IMR-90 (cell line): ENCODE data around the gene FUT7. TPM values are rescaled to one million over a fixed set of nuclear protein-coding genes. Genes with fewer than 3 reads are reported as not detected.

ENCODE experiments used
- ATAC-seq: fragments of 200-7000 bp; cut with Tn5 transposase; 2 replicates; pipeline ENCODE4 v1.9.1; 2020; ENCODE audit warnings: low read depth, mild to moderate bottlenecking, moderate library complexity
- BruUV-seq: library from RNA; stranded (reverse); fragments of 400-500 nt; replicated peaks from 2 replicates; lab custom pipeline; 2021; lab: Mats Ljungman, UMichigan
- CTCF ChIA-PET: fragments of 300-600 bp; formaldehyde crosslinking; extraction: SDS; loops from one replicate; lab custom pipeline; 2021; ENCODE audit warnings: antibody characterized with exemption; lab: Yijun Ruan, JAX
- POLR2A ChIA-PET: fragments of 300-600 bp; sonication (Branson Sonifier 250); formaldehyde crosslinking; loops from one replicate; lab custom pipeline; 2022; ENCODE audit warnings: antibody characterized with exemption; ENCODE audit not compliant: unreplicated experiment; lab: Charles Lee
- DNase-seq: peaks from one replicate; pipeline ENCODE4 v3.0.0; 2013
- H2AFZ ChIP-seq: replicated peaks from 2 replicates; pipeline ENCODE3; 2013; ENCODE audit warnings: low read length, mild to moderate bottlenecking; ENCODE audit not compliant: poor library complexity
- H2AK5ac ChIP-seq: 2 replicates; pipeline ENCODE4 v1.6.1; 2013; ENCODE audit warnings: low read depth, low read length, inconsistent platforms
- H2AK9ac ChIP-seq: replicated peaks from 2 replicates; pipeline ENCODE3; 2013; ENCODE audit warnings: mild to moderate bottlenecking, low read depth, low read length, moderate library complexity; ENCODE audit not compliant: poor library complexity
- H2BK120ac ChIP-seq: 2 replicates; pipeline ENCODE4 v1.6.1; 2013; ENCODE audit warnings: low read depth, low read length, inconsistent platforms
- H2BK15ac ChIP-seq: 3 replicates; pipeline ENCODE4 v1.6.1; 2013; ENCODE audit warnings: low read depth, low read length, inconsistent platforms
- H2BK20ac ChIP-seq: 2 replicates; pipeline ENCODE4 v1.6.1; 2013; ENCODE audit warnings: low read depth, mild to moderate bottlenecking, inconsistent platforms, low read length, moderate library complexity
- H2BK5ac ChIP-seq: 2 replicates; pipeline ENCODE4 v1.6.1; 2013; ENCODE audit warnings: mild to moderate bottlenecking, low read depth, low read length, inconsistent platforms; ENCODE audit not compliant: poor library complexity, severe bottlenecking
- H3K14ac ChIP-seq: replicated peaks from 2 replicates; pipeline ENCODE4 v1.6.1; 2013; ENCODE audit warnings: low read depth, low read length, inconsistent platforms
- H3K18ac ChIP-seq: 2 replicates; pipeline ENCODE4 v1.6.1; 2013; ENCODE audit warnings: low read depth, low read length, control low read depth
- H3K23ac ChIP-seq: 2 replicates; pipeline ENCODE4 v1.6.1; 2013; ENCODE audit warnings: low read depth, low read length, inconsistent platforms
- H3K27ac ChIP-seq: 2 replicates; pipeline ENCODE4 v1.5.1; 2013; ENCODE audit warnings: mild to moderate bottlenecking, control low read depth, low read length; ENCODE audit not compliant: insufficient read depth
- H3K27me3 ChIP-seq: 2 replicates; pipeline ENCODE4 v1.6.1; 2013; ENCODE audit warnings: low read length; ENCODE audit not compliant: control insufficient read depth, insufficient read depth
- H3K36me3 ChIP-seq: 2 replicates; pipeline ENCODE4 v1.6.1; 2013; ENCODE audit warnings: low read length, mixed read lengths; ENCODE audit not compliant: control insufficient read depth, insufficient read depth
- H3K4ac ChIP-seq: 2 replicates; pipeline ENCODE4 v1.6.1; 2013; ENCODE audit warnings: low read depth, low read length, inconsistent platforms
- H3K4me1 ChIP-seq: 2 replicates; pipeline ENCODE4 v1.6.1; 2013; ENCODE audit warnings: low read length, mixed read lengths; ENCODE audit not compliant: control insufficient read depth, insufficient read depth
- H3K4me2 ChIP-seq: 2 replicates; pipeline ENCODE4 v1.6.1; 2013; ENCODE audit warnings: low read depth, mild to moderate bottlenecking, control low read depth, low read length, moderate library complexity
- H3K4me3 ChIP-seq: 2 replicates; pipeline ENCODE4 v1.5.1; 2013; ENCODE audit warnings: low read depth, mild to moderate bottlenecking, control low read depth, low read length, moderate library complexity; ENCODE audit not compliant: insufficient read depth
- H3K56ac ChIP-seq: 2 replicates; pipeline ENCODE4 v1.6.1; 2013; ENCODE audit warnings: low read length, inconsistent platforms; ENCODE audit not compliant: insufficient read depth; ENCODE audit errors: extremely low read depth
- H3K79me1 ChIP-seq, 2 experiments: 2 replicates each; pipeline ENCODE4 v1.6.1; 2013; ENCODE audit warnings: low read length in 2 of 2, inconsistent platforms in 1 of 2, low read depth in 1 of 2
- H3K9ac ChIP-seq: 2 replicates; pipeline ENCODE4 v1.6.1; 2013; ENCODE audit warnings: low read depth, low read length, control low read depth
- H3K9me1 ChIP-seq: 2 replicates; pipeline ENCODE4 v1.6.1; 2013; ENCODE audit warnings: low read length, inconsistent platforms; ENCODE audit not compliant: insufficient read depth
- H3K9me3 ChIP-seq: 2 replicates; pipeline ENCODE4 v1.6.1; 2013; ENCODE audit warnings: low read length; ENCODE audit not compliant: control insufficient read depth, insufficient read depth
- H4K20me1 ChIP-seq: 2 replicates; pipeline ENCODE4 v1.6.1; 2013; ENCODE audit warnings: low read length, inconsistent platforms; ENCODE audit not compliant: insufficient read depth
- H4K5ac ChIP-seq: 2 replicates; pipeline ENCODE4 v1.6.1; 2013; ENCODE audit warnings: mild to moderate bottlenecking, low read depth, low read length, control low read depth
- H4K8ac ChIP-seq, 2 experiments: 2 replicates each; pipeline ENCODE4 v1.6.1; 2013; ENCODE audit warnings: low read depth in 2 of 2, low read length in 2 of 2, control low read depth in 1 of 2, inconsistent platforms in 1 of 2
- H4K91ac ChIP-seq: 2 replicates; pipeline ENCODE4 v1.6.1; 2013; ENCODE audit warnings: low read depth, low read length, inconsistent platforms; ENCODE audit not compliant: insufficient read depth
- BHLHE40 ChIP-seq: fragments of 150-350 bp; IDR thresholded peaks from 2 replicates; pipeline ENCODE4 v1.6.1; 2016; ENCODE audit warnings: mild to moderate bottlenecking, low read depth, low read length
- CHD1 ChIP-seq: IDR thresholded peaks from 2 replicates; pipeline ENCODE4 v1.6.1; 2012; ENCODE audit warnings: low read depth, low read length, improper control_type of control experiment
- MAFK ChIP-seq: IDR thresholded peaks from 2 replicates; pipeline ENCODE4 v1.6.1; 2012; ENCODE audit warnings: low read depth, low read length, improper control_type of control experiment
- MAZ ChIP-seq: IDR thresholded peaks from 2 replicates; pipeline ENCODE4 v1.6.1; 2012; ENCODE audit warnings: low read depth, mild to moderate bottlenecking, low read length, improper control_type of control experiment, moderate library complexity, borderline replicate concordance
- MXI1 ChIP-seq: IDR thresholded peaks from 2 replicates; pipeline ENCODE4 v1.6.1; 2012; ENCODE audit warnings: low read depth, mild to moderate bottlenecking, low read length, moderate library complexity, borderline replicate concordance
- POLR2A ChIP-seq: IDR thresholded peaks from 2 replicates; pipeline ENCODE4 v1.6.1; 2012; ENCODE audit warnings: mild to moderate bottlenecking, low read depth, low read length
- WGBS, 2 experiments: methylation state at CpG; one replicate each; pipeline versions ENCODE4 v1.1.5 to v1.1.7; 2013; ENCODE audit warnings: missing lambda C conversion rate in 2 of 2; ENCODE audit not compliant: insufficient read length in 1 of 2; ENCODE audit errors: extremely low coverage in 2 of 2; 5-methylcytosine and 5-hydroxymethylcytosine counted together
- dilution Hi-C: fragments of 300-500 bp; cut with HindIII; formaldehyde crosslinking; loops from one replicate; pipeline ENCODE4 v1.14.3; 2018; ENCODE audit warnings: low sequenced_read_pairs; ENCODE audit not compliant: unreplicated experiment
- in situ Hi-C: fragments of 300-500 bp; cut with MboI; formaldehyde crosslinking; loops from 3 replicates; pipeline ENCODE4 v1.14.3; 2019; ENCODE audit warnings: low sequenced_read_pairs, inconsistent platforms, mixed read lengths
- intact Hi-C: fragments of 100-400 bp; cut with micrococcal nuclease; formaldehyde crosslinking; loops from 2 replicates; pipeline ENCODE4 v1.10.0; 2022
- polyA plus RNA-seq, 3 experiments: library from polyadenylated mRNA; depleted of rRNA; stranded (reverse); fragments of >200 nt; gene quantifications; 2 replicates each; pipeline ENCODE4 v1.2.3, GENCODE V29; 2012; ENCODE audit warnings: low replicate concordance in 1 of 3
- total RNA-seq: library from RNA; depleted of rRNA; stranded (reverse); fragments of >200 nt; gene quantifications from 2 replicates; pipeline ENCODE4 v1.2.3, GENCODE V29; 2012
- TF ChIP-seq, protein P1 (sequence below): conservative IDR thresholded peaks from 2 replicates; pipeline ENCODE4 v1.5.1; 2012; ENCODE audit warnings: mild to moderate bottlenecking, low read depth, low read length, improper control_type of control experiment
- TF ChIP-seq, protein P2 (sequence below): fragments of 150-350 bp; IDR thresholded peaks from 2 replicates; pipeline ENCODE4 v1.6.1; 2016; ENCODE audit warnings: low read depth, mild to moderate bottlenecking, low read length, moderate library complexity, borderline replicate concordance

Gene FUT7
- total and polyA plus RNA-seq, 2 of the 4 experiments (the other 2 are of a cell fraction) = not detected

DNA sequence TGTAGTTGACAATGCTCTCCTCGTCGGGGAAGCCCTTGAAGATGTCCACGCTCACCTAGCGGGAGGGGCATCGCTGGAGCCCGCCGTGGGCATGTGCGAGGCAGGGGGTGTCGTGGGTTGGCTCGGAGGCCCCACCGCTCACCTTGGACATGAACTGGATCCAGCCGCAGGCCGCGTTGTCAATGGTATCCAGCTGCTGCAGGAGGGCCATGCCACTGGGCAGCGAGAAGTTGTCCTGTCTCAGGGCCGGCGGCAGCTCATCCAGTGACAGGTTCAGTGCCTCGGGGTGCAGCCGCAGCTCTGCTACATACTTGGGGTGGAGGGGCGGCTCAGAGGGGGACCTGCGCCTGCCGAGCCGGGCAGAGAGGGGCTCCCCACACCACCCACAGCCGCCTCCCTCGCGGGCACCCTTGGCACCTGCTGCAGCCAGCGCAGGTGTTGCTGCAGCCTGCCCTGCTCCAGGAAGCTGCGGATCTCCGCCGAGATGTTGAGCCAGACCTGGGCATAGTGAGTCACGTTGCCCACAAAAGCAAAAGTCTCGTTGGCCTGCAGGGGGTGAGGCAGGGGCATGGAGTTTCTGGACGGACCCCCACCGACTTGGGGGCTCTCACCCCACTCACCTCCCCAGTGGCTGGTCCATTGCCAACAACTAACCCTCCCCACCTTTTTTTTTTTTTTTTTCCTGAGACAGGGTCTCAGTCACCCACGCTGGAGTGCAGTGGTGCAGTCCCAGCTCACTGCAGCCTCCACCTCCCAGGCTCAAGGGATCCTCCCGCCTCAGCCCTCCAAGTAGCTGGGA is 12.9 kb downstream of the FUT7 start:
- DNase-seq (no peak), ATAC-seq (no peak)
- intact Hi-C loops = no loop called here
- Histone ChIP-seq H3K23ac (no peak overlapping the region), H3K9ac (no peak overlapping the region), H4K5ac (no peak overlapping the region), H3K4me3 (no peak overlapping the region), H3K4me2 (no peak overlapping the region), H4K20me1 (no peaks in the 10 kb centered on the region; the same call in 1 of the 2 replicates), H3K14ac (no peak overlapping the region), H2AK9ac (no peak overlapping the region), H3K79me1 (no peaks in the 10 kb centered on the region), H3K4ac (no peak overlapping the region), H3K27me3 (no peaks in the 10 kb centered on the region), H3K27ac (no peak overlapping the region), H2BK5ac (no peak overlapping the region), H2BK120ac (no peak overlapping the region), H3K36me3 (peaks cover 30% of the 10 kb centered on the region; the same call in 1 of the 2 replicates), H3K9me1 (no peaks in the 10 kb centered on the region), H2AFZ (peak overlapping the region; percentile 21), H2AK5ac (no peak overlapping the region), H3K18ac (no peak overlapping the region), H2BK20ac (no peak overlapping the region), H3K56ac (no peak overlapping the region), H3K4me1 (no peaks in the 10 kb centered on the region), H2BK15ac (no peak overlapping the region), H3K9me3 (no peaks in the 10 kb centered on the region), H4K91ac (no peak overlapping the region), H4K8ac (no peak overlapping the region)
- no peak for TF ChIP-seq POLR2A
- TF ChIP-seq CHD1 = no peak
- no peak for TF ChIP-seq MAZ
- TF ChIP-seq MXI1 = no peak
- TF ChIP-seq, protein P1, sequence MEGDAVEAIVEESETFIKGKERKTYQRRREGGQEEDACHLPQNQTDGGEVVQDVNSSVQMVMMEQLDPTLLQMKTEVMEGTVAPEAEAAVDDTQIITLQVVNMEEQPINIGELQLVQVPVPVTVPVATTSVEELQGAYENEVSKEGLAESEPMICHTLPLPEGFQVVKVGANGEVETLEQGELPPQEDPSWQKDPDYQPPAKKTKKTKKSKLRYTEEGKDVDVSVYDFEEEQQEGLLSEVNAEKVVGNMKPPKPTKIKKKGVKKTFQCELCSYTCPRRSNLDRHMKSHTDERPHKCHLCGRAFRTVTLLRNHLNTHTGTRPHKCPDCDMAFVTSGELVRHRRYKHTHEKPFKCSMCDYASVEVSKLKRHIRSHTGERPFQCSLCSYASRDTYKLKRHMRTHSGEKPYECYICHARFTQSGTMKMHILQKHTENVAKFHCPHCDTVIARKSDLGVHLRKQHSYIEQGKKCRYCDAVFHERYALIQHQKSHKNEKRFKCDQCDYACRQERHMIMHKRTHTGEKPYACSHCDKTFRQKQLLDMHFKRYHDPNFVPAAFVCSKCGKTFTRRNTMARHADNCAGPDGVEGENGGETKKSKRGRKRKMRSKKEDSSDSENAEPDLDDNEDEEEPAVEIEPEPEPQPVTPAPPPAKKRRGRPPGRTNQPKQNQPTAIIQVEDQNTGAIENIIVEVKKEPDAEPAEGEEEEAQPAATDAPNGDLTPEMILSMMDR = no peak
- TF ChIP-seq, protein P2, sequence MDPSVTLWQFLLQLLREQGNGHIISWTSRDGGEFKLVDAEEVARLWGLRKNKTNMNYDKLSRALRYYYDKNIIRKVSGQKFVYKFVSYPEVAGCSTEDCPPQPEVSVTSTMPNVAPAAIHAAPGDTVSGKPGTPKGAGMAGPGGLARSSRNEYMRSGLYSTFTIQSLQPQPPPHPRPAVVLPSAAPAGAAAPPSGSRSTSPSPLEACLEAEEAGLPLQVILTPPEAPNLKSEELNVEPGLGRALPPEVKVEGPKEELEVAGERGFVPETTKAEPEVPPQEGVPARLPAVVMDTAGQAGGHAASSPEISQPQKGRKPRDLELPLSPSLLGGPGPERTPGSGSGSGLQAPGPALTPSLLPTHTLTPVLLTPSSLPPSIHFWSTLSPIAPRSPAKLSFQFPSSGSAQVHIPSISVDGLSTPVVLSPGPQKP = no peak
- TF ChIP-seq BHLHE40 = no peak
- TF ChIP-seq MAFK = no peak
- ChIA-PET POLR2A (no interaction called here), CTCF (no interaction called here)
- no TSS peak for BruUV-seq
- in situ Hi-C loops = no loop called here
- dilution Hi-C loops = no loop called here
- WGBS, 2 experiments = 89% methylated on average over 10 of the region's 36 CpGs; no CpG with 5 or more reads in 1 of the 2 experiments
